SH-SY5Y (cell line): ENCODE results near the gene SPG7.

ENCODE experiments used
- GATA2 ChIP-seq: IDR thresholded peaks from 2 replicates; pipeline ENCODE4 v1.6.1; 2011; ENCODE audit warnings: mild to moderate bottlenecking, low read depth, low read length
- GATA3 ChIP-seq: IDR thresholded peaks from 2 replicates; pipeline ENCODE4 v1.6.1; 2011; ENCODE audit warnings: low read depth, mild to moderate bottlenecking, low read length, moderate library complexity

SPG7 gene

DNA sequence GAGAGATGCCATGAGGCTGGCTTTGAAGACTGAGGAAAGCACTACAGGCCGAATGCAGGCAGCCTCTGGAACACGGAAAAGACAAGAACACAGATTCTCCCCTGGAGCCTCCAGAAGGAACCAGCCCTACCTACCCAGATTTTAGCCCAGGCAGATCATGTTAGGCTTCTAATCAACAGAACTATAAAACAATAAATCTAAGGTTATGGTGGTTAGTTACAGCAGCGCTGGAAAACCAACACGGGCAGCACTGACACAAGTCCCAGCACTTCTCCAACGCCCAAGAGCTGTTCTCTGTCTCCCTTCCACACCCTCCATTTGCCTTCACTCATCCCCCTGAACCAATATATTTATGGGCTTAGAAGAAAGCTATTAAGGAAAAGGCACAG lies 25.4 kb upstream of the SPG7 start:
- no peak for TF ChIP-seq GATA2
- no peak for TF ChIP-seq GATA3

DNA sequence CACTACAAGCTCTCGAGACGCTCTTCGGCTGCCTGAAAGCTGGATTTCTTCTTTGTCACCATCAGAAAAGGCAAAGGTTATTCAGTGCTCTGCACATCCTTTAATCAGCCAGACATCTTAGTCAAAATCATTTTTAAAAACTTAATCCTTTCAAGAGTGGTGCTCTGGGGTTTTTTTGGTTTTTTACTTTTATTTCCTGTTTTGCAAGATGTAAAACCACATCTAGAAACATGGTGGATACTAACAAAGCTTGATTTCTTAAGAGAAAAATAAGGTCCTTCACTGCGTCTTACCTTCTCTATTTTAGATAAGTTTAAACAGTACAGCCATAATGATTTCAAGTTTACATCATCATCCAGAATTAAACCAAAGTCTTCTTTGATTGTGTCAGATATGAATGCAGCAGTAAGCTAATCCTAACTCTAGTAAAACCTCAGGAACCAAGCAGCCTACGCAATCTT lies 24.1 kb upstream of the SPG7 start:
- TF ChIP-seq GATA3 = no peak
- TF ChIP-seq GATA2 = no peak

DNA sequence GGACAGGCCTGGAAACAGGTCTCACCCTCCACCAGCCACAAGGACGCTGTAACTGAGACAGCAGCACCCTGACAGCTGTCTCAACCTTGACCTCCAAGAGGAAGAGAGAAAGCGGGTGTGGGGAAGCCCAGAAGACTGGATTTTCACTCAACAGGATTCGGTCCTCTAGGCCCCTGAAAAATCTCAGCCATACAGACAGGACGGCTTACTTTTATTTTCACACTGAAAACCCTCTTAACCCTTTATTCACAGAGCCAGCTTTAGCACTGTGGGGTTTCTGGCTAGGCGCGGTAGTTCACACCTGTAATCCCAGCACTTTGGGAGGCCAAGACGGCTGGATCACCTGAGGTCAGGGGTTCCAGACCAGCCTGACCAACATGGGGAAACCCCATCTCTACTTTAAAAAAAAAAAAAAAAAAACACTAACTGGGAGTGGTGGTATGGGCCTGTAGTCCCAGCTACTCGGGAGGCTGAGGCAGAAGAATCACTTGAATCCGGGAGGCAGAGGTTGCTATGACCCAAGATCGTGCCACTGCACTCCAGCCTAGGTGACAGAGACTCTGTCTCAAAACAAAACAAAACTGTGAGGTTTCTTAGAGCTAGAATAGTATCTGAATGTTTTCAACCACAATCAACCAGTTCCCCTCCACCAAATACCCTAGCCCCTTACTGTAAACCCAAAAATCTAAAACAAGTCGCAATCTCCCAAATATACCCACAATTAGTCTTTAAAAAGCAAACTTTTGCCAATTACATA lies 23.1 kb upstream of the SPG7 start:
- TF ChIP-seq GATA3 = no peak
- no peak for TF ChIP-seq GATA2

DNA sequence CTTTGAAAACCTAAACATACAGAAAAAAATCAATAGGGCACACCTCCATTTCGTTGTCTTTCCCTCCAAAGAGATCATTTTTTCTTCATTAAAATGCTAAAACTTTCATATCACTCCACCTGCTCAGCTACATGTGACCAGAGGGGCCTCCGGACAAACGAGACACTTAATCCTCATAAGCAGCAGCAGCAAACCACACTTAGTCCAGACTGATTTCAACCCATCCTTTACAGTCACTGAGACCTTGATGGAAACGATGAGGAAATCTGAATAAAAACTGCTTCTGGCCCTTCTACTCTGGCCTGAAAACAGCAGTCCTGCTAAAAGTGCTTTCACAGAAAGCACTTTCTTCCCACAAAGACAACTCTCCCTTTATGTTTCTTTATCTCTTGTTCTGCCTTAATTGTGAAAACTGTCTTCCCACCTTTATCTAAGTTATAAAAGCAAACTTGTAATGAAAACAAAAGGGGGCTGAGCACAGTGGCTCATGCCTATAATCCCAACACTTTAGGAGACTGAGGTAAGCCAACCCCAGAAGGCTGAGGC lies 22.4 kb upstream of the SPG7 start:
- TF ChIP-seq GATA3 (no peak), GATA2 (no peak)

DNA sequence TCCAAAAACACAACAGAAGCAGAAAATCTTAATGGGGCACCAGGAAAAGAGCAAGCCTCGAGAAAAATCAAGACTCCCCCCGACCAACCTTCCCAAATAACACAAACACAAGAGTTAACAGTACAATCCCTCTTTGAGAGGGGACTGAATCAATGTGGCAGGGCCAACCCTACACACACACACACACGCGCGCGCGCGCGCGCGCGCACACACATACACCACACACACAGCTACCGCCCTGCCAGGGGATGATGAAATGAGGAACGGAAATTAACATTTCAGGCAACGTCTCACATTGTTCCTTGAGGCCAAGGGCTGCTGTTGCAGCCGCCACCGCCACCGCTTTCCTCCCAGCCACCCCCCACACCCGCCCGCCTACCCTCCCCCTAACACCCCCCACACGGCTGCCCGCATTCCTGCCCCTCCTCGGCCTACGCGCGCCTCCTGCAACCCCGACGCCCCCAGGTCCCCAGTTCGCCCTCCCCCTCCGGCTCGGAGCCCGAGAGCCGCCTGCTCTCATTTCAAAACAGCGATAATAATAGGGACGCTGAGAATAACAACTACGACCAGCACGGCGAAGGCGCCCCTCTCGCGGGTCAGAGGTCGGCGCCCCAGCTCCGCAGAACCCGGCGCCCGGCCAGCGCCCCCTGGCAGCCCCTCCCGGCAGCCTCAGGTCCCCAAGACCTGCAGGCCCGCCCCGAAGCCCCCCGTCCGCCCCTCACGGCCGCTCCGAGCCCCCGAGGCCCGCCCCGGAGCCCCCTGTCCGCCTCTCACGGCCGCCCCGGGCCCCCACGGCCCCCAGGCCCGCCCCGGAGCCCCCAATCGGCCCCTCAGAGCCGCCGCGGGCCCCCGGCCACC lies 18.9 kb upstream of the SPG7 start:
- no peak for TF ChIP-seq GATA2
- no peak for TF ChIP-seq GATA3

DNA sequence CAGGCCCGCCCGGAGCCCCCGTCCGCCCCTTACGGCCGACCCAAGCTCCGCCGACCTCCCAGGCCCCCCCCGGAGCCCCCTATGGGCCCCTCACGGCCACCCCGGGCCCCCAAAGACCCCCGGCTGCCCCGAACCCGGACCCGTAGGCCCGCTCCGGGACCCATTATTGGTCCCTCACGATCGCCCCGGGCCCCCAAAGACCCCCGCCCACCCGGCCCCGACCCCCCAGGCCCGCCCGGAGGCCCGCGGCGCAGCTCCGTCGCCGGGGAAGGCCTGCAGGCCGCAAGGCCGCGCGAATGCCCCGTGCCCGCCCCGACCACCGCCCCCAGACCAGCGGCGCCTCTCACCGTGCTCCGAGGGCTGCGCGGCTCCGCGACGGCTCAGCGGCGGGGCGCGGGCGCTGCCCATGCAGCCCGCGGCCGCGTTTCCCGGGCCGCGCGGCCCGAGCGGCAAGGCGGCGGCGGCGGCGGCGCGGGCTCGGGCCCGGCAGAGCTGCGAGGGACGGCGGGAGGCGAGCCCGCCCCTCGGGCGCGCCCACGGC lies 18.2 kb upstream of the SPG7 start:
- no peak for TF ChIP-seq GATA2
- no peak for TF ChIP-seq GATA3

DNA sequence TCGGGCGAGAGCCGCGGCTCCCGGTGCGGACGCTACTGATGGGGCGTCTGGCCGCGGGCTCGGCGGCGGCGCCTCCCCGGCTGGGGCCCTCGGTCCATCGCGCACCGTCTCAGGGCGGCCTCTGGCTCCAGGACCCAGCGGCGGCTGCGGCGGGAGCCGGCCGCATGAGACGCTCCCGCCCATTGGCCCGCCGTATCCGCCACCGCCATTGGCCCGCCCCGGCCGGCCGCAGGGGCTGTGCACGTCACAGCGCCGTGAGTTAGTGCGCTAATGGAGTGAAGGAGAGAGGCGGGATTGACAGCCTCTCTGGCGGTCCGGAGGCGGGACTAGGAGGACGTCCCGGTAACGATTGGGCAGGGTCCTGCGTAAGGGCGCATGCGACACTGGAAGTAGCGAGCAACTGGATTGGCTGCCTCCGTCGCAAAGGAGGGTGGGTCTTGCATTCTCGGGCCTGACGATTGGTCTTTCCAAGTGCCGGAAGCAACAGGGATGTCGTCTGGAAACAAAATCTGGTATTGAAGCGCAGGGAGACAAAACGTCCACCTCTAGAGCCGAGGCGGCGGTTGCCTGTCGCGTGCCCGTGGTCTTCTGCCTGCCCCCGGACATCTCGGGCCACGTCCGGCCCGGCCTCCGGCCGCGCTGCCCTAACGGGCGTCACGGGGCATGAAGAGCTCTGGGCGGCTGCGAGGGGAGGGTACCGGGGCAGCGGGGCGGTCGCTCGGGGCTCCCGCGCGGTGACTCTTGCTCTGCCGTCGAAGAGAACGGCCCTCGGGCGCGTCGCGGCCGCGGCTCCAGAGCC lies 17.6 kb upstream of the SPG7 start, which contains the start of gene ANKRD11:
Gene ANKRD11 (minus strand): TSS at position 123 of the 799 bp plus-strand sequence. CDS start 173,542 bp downstream, outside the sequence.
- no peak for TF ChIP-seq GATA3
- TF ChIP-seq GATA2 = no peak

DNA sequence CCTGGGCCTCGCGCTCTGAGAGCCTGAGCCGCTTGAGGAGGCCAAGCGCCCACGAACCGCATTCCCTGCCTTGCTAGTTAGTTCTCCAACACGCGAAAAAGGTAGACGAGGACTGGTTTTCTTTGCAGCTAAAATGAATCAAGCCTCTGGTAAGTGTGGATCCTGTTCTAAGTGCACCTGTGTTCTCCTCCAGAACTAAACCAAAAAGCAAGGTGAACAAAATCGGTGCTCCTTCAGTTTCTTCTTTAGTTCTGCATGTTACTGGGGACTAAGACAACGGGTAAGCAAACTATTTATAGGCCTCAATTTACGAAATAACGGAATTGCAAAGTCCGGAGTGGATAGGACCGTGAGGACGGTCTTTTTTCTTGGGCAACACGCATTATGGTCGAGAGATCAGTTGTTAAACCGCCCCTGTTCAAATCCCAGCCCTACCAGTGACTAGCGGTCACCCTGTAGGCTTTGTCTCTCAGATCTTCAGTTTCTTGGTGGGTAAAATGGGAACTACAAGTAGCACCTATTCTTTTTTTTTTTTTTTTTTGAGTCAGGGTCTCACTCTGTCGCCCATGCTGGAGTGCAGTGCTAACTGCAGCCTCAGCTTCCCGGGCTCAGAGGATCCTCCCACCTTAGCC lies 16.8 kb upstream of the SPG7 start:
- TF ChIP-seq GATA2 (no peak), GATA3 (no peak)

DNA sequence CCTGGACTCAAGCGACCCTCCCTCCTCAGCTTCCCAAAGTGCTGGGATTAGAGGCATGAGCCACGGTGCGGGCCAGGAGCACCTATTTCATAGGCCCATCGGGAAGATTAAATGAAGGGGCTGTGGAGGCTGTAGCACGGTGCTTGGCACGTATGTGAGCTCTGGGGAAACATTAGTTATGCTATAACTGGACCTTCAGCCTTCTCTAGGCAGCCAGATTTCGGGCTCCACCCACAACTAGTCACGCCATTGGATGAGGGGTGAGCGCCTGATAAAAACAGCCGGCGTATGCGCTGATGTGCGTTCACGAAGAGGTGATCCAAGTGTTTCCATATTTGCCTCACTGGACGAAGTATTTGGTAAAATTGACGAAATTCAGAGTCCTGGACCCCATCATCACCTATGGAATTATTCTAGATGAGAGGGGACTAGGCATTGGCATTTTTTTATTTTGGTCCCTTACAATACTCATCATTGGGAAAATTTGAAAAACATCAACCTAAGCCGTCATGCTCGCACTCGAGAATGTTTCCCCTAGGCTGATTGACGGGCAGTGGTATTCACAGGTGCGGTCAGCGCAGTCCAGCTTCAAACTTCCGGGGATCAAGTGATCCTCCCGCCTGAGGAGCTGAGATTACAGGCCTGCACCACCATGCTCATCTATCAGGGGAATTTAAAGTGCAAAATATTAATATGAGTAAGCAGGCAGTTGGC lies 16.1 kb upstream of the SPG7 start:
- TF ChIP-seq GATA3 (no peak), GATA2 (no peak)

DNA sequence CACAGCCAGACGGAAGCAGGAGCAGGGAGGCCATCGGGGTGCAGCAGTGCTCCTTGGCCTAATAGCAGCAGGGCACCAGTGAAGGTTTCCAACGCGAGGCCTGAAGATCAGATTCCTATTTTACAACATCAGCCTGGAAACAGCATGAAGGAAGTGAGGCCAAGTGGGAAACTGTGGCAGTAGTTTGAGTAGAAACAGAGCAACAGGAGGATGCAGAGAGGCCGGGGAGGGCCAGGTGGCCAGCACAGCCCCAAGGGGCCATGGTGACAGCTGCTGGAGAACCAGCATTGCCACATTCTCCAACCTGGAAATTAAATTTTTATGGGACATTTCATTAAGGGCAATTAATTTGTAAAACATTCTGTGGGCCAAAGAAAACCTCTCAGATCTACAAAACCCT lies 14.4 kb upstream of the SPG7 start:
- no peak for TF ChIP-seq GATA2
- no peak for TF ChIP-seq GATA3

DNA sequence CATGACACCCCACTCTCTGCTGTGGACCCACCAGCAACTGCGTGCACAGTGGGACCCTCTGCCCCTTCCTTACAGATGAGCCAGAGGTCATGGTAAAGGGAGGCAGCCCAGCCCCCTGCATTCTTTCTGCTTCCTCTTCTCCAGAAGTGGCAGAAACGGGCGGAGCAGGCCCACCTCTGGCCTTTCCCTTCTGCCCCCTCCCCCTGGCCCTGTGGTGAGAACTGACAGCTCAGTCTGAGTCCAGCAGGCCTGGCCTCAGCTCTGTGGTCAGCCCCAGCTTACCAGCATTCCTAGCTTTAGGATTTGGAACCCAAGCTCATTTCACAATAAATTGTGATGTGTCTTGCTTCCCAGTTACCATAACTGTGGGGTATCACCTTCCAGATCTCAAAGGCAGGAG lies 13.1 kb upstream of the SPG7 start:
- TF ChIP-seq GATA2 (no peak), GATA3 (no peak)

DNA sequence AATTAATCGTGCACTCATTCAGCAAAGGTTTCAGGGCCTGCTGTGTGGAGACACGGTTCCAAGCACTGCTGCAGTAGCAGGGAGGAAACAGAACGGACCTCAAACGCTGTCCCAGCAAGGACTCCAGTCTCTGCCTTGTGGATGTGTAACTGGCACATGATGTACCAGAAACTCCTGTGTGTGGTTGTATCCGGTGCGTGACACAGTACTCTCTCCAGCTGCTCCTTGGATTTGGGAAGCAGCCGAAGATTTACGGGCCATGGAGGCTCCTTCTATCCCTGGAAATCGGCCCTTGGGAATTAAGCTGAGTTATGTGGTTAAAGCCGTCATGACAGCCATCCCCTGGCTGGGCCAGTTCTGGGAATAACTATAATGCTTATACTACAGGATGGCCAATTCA lies 9.4 kb upstream of the SPG7 start:
- no peak for TF ChIP-seq GATA2
- no peak for TF ChIP-seq GATA3

DNA sequence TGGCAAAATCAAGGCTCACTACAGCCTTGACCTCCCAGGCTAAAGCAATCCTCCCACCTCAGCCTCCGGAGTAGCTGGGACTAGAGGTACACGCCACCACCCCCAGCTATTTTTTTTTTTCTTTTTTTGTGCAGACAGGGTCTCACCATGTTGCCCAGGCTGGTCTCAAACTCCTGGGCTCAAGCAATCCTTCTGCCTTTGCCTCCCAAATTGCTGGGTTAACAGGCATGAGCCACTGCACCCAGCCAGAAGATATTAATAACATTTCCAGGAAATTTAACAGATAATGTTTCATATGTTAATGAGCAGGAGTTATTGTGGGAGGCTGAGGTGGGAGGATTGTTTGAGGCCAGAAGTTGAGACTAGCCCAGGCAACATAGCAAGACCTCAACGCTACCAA lies 8.4 kb upstream of the SPG7 start:
- TF ChIP-seq GATA3 = no peak
- no peak for TF ChIP-seq GATA2
